ENCODE results near the gene ANXA10.
A peak's percentile ranks its signal among the peaks of the same experiment; 100 is the strongest.
"Not testable (repeated sequence)": the region's sequence is repeated elsewhere in the genome, so short reads cannot be mapped to it uniquely, and the experiment has no call there.

ANXA10 gene

DNA sequence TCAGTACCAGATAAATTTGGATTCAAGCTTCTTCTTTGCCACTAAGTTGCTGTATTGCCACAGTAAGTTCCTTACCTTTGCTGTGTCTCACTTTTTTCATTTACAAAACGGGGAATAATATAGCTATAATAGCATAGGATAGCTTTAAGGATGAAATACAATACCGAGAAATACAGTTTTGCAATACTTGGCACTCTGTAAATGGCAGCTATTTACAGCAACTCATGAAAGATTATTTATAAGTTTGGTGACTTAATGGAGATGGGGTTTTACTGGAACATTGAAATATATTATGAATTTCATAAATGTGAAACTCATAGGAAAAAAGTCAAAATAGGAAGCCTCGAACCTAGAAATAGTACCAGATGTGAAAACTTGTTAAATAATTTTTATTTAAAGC lies 27.6 kb downstream of the ANXA10 start:
- DNase-seq, result no peak

DNA sequence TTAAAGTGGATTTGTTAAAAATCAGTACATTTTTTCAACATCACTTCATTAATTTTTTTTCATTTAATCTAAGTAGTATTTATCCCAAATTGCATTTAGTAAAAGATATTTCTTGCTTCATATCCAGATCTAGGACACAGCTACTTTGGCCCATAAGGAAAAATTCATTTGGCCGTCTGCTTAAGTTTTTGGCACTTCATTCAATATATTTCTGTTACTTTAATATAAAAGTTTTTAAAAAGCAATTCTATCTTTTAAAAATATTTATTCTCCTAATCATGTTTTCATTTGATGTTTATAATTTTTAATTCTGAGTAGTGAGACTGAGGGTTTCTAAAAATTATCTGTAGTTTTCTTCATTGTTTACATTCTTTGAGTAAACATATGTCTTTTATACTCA lies 28.5 kb downstream of the ANXA10 start:
- no peak for DNase-seq

DNA sequence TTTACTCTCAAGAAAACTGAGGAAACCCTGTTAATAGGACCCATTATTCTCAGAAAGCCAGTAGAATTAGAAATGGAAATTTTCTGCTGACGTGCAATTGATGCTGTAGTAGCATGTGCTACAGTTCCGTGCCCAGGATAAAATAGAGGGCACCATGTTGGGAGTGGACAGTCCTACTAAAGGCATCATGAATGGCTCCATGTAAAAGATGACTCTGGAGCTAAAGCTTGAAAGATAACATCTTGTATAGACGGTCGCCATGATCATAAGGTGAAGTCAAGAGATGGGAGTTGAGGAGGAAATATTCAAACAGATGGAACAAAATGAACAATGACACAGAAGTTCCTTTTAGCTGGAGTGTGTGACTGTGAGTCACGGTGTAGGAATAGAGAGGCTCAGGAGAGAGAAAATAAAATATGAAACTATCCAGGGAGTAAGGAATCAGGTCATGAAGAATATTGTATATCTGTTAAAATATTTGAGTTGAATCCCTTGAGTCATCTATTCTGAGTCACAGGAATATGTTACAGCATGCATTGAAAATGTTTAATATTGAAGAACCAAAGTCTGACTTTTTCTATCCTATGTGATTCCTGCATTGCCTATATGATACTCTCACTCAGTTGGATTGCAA lies 31.8 kb downstream of the ANXA10 start:
- DNase-seq, result no peak

DNA sequence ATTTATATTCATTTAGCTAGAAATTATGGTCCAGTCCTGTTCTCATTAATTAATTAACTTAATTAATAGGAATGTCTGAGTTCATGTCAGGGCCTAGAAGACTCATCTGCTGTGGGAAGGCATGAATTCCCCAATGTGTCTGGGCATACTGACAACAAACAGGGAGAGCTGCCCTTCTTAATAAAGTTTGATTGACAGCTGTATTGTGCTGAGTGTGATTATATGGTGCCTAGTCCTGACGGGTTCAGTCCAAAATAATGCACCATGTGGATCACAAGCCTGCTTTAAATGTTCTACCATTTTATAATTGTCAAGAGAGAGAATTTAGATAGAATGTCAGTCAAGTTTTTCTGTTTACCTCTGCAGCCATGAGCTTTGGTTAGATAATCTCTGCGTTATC lies 34.6 kb downstream of the ANXA10 start:
- DNase-seq, result no peak

DNA sequence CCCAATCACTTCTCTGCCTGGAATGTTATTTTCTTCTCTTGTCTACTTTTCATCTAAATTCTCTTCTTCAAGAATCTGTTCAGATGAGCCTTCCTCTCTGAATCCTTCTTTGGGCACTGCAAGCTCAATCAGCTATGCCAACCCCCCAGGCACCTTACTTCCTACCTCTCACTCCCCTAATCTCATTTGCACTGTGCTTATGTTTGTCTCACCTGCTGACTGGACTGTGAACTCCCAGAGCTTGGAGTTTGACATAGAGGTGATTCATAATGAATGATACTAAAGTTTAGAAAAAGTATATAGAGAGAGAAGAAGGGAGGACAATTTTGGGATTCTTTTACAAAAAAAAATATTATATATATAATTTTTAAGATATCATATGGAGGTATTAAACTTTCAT lies 36.3 kb downstream of the ANXA10 start:
- no peak for DNase-seq

DNA sequence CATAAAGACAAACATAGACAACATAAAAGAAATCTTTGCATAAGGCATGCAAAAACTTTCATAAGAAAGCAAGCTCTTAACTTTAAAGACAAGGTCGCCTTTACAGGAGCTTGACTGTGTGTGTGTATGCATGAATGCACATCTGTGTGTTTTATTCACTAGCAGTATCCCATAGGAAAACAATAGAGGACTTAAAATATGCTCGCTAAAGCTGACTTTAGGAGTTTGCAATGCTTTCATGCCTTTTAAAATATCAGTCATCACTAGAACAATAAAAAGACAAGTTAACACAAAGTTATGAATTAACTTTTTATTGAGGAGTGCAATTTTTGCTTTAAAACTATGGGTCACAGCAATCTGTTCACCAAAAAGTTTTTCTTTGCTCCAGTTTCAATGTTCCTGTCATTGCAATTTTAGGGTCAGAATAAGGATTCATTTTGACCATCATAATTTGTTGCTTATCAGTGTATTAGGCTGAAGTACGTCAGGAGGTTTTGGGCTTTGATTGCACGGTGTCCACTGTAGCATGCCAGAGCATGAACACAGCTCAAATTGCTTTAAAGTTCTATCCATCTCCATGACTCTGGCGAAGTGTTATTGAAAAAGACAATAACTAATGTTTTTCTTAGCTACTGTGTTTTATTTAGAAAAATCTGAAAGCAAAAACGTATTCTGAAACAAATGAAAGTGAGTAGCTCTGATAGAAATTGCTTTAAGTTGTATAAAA lies 36.9 kb downstream of the ANXA10 start:
- DNase-seq, result no peak

DNA sequence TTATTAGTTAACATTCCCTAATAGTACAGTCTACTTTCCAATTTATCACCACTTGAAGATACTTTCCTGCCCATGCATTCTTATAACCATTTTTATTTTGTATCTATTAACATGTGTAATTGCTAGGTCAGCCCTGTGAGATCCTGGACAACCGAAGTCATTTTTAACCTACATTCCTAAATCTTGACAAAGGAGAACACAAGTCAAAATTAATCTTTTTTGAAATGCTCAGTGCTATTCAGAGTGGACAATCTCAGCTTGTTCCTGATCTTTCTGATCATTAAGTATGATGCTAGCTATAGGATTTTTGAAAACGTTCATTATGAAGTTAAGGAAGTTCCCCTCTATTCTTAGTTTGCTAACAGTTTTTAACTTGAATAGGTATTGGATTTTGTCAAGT lies 37.5 kb downstream of the ANXA10 start:
- no peak for DNase-seq

DNA sequence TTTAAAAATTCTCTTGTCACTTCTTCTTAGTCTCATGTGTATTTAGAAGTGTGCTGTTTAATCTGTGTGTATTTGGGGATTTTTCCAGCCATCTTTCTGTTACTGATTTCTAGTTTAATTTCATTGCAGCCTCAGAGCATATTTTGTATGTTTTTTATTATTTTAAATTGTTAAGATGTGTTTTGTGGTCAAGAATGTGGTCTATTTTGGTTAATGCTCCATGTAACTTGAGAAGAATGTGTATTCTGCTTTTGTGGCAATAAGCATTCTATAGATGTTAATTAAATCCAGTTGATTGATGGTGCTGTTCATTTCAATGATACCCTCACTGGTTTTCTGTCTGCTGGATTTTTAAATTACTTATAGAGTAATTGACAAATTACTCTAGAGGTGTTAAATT lies 38.9 kb downstream of the ANXA10 start:
- no peak for DNase-seq

DNA sequence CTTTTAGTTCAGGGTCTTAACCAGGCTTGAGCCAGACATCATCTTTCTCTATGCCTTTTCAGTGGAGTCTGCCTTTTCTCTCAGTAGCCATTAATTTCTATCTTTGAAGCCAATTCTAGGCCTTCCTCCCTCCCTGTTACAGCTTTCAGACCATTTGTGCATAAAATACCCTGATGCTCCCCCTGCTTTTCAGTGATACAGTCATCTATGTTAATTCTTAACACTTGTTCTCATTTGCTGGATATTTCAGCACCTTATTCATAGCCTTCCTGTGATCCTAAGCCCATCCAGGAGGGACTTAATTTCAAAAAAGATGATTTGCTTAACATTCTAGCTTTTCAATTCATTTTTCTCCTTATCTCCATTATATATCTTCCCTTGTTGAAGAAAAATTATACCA lies 42.3 kb downstream of the ANXA10 start:
- no peak for DNase-seq

DNA sequence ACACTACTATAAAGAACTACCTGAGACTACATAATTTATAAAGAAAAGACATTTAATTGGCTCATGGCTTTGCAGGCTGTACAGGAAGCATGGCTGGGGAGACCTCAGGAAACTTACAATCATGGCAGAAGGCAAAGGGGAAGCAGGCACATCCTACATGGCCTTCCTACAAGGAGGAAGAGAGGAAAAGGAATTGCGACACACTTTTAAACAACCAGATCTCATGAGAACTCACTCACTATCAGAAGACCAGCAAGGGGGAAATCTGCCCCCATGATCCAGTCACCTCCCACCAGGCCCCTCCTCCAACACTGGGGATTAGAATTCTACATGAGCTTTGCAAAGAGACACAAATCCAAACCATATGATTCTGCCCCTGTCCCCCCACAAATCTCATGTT lies 43.5 kb downstream of the ANXA10 start:
- DNase-seq, result not testable (repeated sequence)

DNA sequence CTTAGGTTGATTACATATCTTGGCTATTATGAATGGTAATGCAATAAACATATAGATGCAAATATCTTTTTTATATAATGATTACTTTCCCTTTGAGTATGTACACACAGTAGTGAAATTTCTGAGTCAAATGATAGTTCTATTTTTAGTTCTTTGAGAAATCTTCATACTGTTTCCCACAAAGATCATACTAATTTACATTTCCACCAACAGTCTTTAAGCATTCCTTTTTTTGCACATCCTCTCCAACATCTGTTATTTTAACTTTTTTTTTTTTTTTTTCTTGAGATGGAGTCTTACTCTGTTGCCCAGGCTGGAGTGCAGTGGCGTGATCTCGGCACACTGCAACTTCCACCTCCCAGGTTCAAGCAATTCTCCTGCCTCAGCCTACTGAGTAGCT lies 45.4 kb downstream of the ANXA10 start:
- DNase-seq, result not testable (repeated sequence)

DNA sequence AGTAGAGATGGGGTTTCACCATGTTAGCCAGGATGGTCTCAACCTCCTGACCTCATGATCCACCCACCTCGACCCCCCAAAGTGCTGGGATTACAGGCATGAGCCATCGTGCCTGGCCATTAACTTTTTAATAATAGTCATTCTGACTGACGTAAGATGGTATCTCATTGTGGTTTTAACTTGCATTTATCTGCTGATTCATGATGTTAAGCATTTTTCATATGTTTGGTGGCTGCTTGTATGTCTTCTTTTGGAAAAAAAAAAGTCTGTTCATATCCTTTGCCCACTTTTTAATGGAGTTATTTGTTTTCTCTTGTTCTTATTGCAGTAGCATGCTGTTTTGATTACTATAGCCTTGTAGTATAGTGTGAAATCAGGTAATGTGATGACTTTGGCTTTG lies 45.8 kb downstream of the ANXA10 start:
- DNase-seq, result no peak

DNA sequence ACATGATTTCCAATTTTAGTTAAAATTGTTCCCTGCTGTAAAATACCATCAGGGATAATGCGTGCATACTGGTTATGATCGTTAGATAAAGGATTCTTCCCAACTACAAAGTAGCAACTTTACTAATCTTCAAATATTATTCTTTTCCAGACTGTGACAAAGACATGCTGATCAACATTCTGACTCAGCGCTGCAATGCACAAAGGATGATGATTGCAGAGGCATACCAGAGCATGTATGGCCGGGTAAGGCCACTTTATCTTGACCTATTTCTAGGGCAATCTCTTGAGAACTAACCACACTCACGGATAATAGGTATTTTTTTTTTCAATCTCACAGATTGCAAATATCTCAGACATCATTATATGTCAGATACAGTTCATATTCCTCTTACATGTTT lies 47.0 kb downstream of the ANXA10 start:
- DNase-seq, result no peak

DNA sequence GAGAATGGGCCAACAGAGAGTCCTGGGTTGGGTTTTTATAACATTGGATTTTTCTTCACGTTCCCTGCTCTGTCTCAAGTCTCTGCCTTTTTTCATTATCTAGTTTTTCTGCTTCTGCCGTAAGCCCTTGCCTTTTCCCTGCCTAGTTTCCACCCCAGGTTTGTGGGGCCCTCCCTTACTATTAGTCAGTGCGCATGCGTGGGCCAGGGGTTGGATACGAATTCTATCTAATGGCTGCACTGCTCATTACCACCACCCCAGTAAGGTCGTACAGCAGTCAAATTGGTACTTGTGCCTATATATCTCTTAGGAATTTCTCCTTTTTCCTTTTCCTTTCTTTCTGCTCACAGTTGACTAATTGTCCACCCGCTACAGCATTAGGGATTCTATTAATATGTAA lies 49.4 kb downstream of the ANXA10 start:
- DNase-seq, result no peak

DNA sequence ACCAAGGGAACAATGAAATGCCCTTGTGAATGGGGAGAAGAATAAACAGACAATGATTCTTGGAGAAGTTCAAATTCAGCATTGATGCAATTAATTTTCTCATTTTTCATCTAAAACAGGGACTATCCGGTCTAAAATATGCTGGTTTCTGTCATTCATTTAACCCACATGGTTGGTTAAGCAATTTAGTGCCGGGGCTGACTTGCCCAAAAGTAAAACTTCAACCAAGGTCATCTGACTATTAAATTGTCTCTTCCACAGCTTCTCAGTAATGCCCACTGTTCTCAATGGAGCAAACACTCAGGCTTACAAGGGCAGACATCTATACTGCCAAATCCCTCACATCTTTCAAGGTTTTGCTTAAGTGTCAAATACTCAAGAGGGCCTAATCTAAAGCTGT lies 51.3 kb downstream of the ANXA10 start:
- DNase-seq, result no peak

DNA sequence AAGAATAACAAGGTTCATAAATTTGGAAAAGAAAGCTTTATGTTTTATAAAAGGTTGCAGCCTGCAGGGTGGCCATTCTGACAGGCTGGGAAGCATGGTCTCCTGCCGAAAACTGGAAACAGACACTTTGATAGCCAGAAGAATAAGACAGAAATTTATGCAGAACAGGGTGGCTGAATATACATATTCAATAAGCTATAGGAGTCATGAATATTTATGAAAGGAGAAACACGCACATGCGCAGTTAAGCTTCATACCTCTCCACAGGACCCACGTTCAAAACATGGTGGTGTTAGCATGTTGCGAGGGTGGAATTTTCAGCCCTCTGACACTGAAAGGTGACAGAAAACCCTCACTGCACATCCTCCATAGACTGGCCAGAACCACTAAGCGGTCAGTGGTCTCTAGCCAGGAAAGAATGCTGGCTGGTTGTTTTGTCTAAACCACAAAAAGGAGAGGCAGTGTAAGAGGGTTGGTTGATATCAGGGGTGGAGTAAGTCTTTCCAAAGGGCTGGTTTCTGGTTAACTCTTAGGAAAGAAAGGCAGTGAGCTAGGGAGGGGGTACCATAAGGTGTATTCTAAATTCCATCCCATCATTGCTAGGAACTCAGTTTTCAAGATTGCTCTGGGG lies 58.2 kb downstream of the ANXA10 start:
- no peak for DNase-seq

DNA sequence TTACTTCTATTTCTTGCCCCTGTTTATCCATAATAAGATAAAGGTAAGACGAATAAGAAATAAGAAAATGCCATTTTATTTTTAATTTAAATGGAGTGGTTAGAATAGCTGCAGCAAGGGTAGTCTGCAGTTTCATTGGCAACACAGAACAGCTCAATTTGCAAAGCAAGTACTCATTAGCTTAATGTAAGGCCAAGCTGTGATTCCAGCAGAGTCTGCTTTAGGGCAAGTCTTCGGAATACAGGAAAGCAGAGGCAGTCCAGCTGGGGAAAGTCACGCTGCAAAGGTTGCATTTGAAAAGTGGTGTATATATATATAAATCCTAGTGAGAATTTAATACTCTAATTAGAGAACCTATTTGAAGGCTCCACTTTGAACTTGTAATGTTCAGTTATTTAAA lies 59.0 kb downstream of the ANXA10 start:
- no peak for DNase-seq

DNA sequence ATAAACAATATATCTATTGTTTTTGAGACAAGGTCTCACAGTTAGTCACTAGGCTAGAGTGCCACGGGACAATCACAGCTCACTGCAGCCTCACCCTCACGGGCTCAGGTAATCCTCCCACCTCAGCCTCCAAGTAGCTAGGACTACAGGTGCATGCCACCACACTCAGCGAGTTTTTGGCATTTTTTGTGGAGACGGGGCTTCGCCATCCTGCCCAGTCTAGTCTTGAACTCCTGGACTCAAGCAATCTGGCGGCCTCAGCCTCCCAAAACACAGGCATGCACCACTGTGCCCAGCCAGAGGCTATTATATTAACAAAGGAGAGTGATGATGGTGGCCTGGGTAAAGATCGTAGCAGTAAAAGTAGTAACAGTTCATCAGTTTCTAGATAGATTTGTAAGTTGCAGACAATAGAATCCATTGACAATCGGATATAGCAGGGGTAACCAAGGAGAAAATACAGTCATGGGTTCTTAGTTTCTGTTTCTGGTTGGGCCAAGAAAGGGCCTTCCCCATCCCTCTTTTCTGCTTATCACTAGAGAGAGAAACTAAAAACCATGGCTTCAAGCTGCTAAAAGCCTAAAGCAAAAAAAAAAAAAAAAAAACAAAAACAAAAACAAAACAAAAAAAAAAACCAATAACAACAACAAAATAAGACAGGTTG lies 60.6 kb downstream of the ANXA10 start:
- DNase-seq, result no peak

DNA sequence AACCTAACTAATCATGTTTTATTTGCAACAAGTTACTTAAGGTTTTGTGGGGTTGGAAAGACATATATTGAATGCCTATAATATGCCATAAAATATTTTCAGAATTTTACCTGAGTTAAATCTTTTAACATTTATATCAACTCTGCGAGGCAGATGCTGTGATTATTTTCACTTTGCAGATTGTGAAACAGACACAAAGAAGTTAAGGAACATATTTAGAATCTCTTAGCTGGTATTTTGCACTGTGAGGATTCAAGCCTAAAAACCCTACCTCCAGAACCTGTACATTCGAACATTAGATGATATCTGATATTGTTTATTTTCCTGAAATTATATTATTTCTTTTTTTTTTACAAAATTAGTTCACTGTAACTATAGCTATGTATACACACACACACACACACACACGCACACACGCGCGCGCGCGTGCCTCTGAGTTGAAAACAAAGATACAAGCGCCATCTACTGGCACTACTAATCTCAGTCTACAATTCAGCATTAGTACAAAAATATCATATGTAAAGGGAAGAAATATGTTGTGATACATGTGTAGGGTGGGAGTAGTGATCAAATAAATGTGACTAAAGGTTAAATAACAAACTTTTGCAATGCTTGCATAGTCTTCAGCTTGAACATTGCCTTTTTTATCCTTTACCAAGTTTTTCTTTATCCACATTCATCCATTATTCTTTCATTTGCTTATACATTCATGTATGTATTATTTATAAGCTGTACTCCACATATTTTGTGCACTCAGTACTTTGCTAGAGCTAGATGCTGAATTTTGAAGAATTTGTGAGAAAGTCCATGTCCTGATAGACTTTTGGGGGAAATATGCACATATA lies 61.5 kb downstream of the ANXA10 start:
- DNase-seq, result peak; percentile 47

DNA sequence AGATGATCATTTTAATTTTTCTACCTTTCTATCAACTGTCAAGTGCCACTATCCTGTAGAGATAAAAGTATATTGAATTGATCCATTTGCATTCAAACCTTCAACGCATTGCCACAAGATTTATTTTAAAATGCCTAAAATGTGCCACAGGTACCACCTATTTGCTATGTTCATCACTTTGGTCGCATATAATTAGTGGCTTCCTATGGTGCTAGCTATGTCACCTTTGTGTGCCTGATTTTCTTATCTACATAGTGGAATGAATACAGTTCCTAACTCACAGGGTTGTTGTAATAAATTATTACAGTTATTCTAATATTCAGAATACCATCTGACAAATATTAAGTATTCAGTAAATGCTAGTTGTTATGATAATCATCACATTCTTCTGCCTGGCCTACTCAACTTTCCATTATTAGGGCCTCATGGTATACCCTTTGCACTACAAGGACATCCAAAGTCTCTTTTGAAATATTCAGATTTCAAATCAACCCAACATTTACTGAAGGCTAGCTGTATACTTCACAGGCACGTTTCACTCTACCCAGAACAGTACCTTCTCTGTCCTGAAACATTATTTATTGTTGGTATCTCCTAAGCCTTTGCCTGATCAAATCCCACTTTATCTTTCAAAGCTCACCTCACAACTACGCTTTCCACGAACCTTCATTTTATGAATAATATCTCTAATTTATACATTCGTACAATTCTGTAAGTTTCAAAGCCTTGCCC lies 62.4 kb downstream of the ANXA10 start:
- no peak for DNase-seq

DNA sequence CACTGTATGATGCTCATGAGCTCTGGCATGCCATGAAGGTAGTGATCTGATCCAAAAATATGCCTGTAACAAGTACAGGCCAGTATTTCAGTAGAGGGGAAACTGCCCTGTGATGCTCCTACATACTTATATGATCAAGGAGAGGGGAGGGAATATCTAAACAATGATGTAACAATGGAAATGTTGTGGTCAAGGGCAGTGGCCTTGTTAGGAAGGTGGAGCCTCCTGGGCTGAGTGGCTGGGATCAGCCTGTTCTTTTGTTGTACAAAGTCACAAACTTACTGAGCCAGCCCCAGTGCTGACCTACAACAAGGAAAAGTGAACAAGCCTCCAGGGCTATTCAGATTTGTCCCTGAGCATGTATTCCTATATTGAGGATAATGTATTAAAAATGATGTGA lies 70.3 kb downstream of the ANXA10 start:
- DNase-seq, result no peak

DNA sequence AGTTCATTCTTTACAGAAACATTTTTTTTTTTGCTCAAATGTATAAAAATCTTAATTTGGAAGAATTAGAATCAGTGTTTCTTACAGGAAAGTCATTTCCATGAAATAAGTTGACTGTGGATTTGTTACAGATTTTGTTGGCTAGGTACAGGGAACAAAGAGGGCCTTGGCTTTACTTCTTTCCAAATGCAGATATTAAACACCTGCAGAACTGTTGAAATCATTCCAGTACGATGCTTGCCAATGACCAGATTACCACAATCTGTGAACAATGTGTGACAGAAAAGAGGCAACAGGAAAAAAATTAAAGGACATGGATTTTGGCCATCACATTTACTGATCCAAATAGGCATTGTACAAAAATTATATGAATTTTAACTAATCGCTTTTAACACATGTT lies 70.8 kb downstream of the ANXA10 start:
- no peak for DNase-seq

Data from activated gamma-delta T cell treated with Interleukin-2 at 50 U/mL for 16 hours (primary cell).